Suprapubic skin (tissue), 4 donors: ENCODE measurements around the gene TMEM217.

Experiments
- CTCF ChIP-seq, 2 donors: fragments of 200-600 bp in 1 of 2; fragments of 450-650 bp in 1 of 2; sonication (generic) in 1 of 2; IDR thresholded peaks; one replicate each; pipeline ENCODE4 v1.5.1; 2016 to 2019; ENCODE audit warnings: antibody characterized with exemption in 2 of 2, mild to moderate bottlenecking in 1 of 2, moderate library complexity in 1 of 2
- EP300 ChIP-seq: sonication (generic); formaldehyde crosslinking; IDR thresholded peaks from one replicate; pipeline ENCODE4 v1.6.1; 2017; ENCODE audit warnings: antibody characterized with exemption
- POLR2A ChIP-seq, 2 donors: fragments of 450-650 bp; IDR thresholded peaks; one replicate each; pipeline ENCODE4 v1.6.1; 2017; ENCODE audit warnings: antibody characterized with exemption in 2 of 2, mild to moderate bottlenecking in 2 of 2, moderate library complexity in 2 of 2
- POLR2AphosphoS5 ChIP-seq, 3 donors: sonication (generic); formaldehyde crosslinking; IDR thresholded peaks; one replicate each; pipeline ENCODE4 v1.6.1; 2017; ENCODE audit warnings: antibody characterized with exemption in 3 of 3

GRCh38 chr6:37260444-37260843 lies 2.5 kb upstream of the TMEM217 start:
- TF ChIP-seq CTCF (IDR thresholded peaks at IDR 0.05) (no peak), POLR2A (IDR thresholded peaks at IDR 0.05) (no peak), POLR2AphosphoS5 (IDR thresholded peaks at IDR 0.05) (no peak), EP300 (no peak)
